Activated CD4-positive, CD25-positive, alpha-beta regulatory T cell treated with anti-CD3 and anti-CD28 coated beads, Interleukin-2, amount 50 U/mL, for 72 hours (primary cell): ENCODE results near the gene LENEP.

Experiments
- DNase-seq: peaks from one replicate; pipeline ENCODE4 v3.0.0; 2021

The LENEP gene

GRCh38 chr1:154960446-154961136 lies 32.8 kb upstream of the LENEP start:
- no peak for DNase-seq

DNA sequence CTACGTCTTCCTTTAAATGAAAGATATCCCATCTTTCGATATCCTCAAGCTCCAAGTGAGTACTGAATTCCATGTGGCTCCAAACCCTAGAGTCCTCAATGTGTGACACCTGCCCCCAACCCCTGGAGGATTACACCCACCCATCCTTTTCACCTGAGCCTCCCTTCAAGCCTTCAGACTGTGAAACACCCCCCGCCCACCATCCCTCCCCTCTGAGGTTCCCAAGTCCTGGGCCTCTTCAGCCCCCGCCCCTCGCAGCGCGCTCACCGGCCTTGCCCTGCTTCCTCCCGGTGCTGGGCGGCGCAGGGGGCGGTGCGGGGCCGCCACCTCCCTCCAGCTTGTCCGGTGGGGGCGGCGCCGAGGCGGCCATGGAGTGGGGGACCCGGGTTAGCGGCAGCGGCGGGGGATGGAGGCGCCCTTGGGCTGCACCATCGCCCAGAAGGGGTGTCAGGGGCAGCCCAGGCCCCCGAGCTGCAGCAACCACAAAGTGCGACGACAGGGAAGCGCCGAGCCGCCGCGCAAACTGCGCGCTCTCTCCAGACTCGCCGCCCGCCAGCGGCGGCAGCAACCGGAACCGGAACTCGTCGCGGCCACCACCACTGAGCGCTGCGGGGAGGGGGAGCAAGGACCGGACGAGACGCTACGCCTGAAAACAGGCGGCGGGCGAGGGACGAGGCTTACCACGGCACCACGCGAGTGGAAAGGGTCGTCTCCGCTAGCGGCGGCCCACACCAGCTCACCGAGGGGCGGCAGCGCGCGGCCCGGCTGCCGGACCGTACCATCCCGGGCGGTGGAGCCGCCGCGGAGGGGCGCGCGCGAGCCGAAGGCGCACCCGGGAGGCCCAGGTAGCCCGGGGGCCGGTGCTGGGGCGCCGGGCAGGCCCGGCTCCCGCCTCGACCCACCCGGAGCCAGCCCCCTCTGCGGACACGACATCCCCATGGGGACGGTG lies 31.9 kb upstream of the LENEP start, which contains the start of gene PYGO2:
PYGO2 (minus strand) TSS at position 576 of the 949 bp plus-strand sequence; CDS start at position 370, 206 bp downstream.
- DNase-seq: peak; percentile 85

DNA sequence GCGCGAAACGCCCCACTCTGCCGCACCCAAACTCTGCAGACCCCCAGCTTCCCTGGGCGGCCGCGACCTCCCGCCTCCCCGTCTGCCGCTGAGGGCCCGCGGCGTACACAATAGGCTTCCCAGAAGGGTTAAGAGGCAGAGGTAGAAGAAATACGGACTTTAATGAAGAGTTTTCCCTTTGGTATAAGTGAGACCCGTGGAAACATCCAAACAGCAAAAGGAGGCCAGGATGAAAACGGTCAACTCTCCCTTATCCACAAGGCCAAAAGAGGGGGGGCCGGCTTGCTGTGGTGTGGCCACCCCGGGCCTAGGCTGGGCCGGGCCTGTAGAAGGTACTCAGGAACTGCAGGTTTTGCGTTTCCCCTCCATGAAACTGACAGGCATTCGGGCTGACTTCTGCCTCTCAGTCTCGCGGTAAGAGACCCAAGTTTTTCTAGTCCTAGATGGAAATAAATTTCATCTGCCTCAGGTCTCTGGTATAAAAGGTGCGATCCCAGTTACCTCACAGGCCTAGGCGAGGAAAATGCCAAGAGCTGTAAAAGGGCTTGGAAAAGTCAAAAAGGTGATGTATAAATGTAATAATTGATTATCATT lies 31.1 kb upstream of the LENEP start:
- DNase-seq: no peak

GRCh38 chr1:154962795-154963330 lies 30.5 kb upstream of the LENEP start:
- no peak for DNase-seq

DNA sequence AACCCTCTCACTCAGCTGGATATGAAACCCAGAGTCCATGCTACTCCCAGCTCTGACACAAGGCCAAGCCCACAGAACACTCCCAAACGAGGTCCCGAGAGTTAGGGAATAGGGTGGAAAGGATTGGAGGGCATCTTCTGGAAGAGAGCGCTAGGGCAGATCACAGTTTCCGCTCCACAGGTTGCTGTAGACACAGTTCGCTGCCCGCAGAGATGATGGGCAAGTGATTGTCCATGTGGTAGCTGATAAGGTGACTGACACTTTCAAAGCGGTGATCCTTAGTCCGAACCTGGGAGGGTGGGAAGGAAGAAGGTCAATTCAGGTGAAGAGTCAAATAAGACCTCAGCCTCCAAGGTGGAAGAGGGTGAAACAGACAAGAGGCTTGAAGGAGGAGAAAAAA lies 29.7 kb upstream of the LENEP start:
- DNase-seq: no peak

GRCh38 chr1:154964359-154964758 lies 29.0 kb upstream of the LENEP start:
- DNase-seq: no peak

DNA sequence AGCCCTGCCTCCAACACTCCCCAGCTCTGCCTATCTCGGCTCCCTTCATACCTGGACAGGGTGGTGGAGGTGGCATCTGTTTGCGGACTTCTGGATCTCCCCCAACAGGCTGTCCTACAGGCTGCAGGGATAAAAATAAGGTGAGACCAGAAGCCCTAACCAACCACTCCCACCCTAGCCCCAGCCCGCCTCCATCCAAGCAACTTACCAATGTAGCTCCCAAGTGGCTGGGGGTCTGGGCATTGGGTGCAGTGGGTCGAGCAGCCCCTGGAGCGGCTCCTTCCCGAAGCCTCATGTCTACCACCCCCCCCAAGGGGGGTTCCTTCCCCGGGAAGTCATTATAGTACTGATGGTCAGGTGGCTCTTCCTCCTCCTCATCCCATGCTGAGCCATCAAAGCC lies 27.3 kb upstream of the LENEP start:
- DNase-seq: no peak

- no peak for DNase-seq
Measured at GRCh38 chr1:154967331-154967950, 25.9 kb upstream of the LENEP start.

- no peak for DNase-seq
Measured at GRCh38 chr1:154968731-154969130, 24.7 kb upstream of the LENEP start.

DNA sequence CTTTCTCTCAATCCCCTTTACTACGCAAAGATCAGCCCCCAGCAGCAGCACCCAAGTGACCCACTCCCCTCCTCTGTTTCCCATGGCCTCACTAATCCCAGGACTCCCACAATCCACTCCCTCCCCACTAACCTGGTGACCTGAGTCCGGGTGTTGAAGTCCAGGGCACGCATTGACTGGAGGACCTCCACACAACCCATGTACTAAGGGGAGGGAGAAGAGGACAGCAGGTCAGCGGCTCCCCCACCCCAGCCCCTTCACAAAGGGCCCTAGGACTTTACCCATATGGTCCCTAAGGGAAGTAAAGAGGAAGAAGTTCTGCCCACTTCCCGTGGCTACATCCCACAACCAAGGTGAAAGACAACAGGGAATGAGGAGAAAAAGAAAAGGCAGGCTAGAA lies 24.1 kb upstream of the LENEP start:
- no peak for DNase-seq

GRCh38 chr1:154969860-154970452 lies 23.4 kb upstream of the LENEP start:
- DNase-seq: no peak

DNA sequence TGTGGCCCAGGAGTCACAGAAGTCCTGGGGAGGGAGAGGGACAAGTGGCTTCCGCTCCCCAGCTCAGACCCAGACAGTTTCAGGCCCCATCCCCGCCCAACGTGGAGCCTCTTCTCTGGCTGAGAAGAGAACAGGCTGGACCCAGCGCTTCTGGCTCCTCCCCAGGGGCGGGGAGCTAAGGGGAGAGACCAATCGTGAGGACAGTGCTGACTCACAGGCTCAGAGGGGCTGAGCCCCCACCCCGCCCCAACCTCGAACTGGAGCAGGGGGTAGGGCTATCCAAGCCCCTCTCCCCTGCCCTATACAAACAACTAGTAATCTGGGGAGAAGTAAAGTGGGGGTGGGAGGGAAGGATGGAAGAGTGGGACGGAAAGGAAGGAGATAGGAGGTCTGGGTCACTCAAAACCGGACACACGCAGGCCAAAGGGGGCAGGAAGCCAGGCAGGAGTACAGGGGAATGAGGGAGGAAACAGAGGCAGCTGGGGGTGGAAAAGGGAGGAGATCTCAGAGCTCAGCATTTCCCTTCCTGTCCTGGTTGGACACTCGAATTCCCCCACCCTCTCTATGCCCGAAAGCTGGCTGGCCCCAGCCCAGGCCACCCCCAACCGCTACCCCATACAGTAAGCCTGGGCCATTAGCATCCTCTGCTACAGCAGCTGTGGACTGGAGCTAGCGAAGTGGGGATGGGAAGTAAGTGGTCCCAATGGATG lies 22.6 kb upstream of the LENEP start, which contains the start of gene SHC1:
SHC1 (minus strand) TSS at position 117 of the 710 bp plus-strand sequence. CDS start 221 bp downstream, outside the sequence.
- DNase-seq: no peak

- DNase-seq: no peak
Measured at GRCh38 chr1:154971341-154971998, 21.9 kb upstream of the LENEP start.

- DNase-seq: no peak
Measured at GRCh38 chr1:154972213-154972516, 21.2 kb upstream of the LENEP start.

- DNase-seq: no peak
Measured at GRCh38 chr1:154972517-154973343, 20.7 kb upstream of the LENEP start.

DNA sequence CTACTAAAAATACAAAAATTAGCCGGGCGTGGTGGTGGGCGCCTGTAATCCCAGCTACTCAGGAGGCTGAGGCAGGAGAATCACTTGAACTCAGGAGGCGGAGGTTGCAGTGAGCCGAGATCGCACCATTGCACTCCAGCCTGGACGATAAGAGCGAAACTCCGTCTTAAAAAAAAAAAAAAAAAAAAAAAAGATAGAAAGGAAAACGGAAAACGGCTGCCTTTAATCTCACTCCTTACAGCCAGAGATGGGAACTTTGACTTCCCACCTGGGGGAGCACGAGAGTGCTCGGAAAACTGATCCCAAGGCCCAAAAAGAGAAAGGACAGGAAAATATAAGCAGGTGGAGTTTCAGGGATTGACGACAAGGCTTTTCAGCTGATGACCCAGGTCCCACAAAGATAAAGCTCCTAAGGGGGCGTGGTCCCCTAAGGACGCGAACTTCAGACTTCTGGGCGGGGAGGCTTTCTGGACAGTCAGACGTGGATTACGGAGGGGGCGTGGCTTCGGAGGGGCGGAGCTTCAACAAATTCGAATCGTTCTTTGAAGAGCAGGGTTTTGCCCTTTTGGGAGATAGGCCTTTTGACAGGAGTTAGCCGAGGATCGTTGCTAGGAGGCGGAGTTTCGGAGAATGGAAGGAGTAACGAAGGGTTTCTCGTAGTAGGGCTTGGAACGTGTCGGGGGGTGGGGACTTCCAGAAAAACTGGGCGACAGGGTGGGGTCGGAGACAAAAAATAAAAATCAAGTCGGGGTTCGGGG lies 19.9 kb upstream of the LENEP start:
- DNase-seq: peak; percentile 94

- peak; percentile 91 for DNase-seq
Measured at GRCh38 chr1:154974102-154974807, 19.1 kb upstream of the LENEP start, which contains the start of gene CKS1B. Gene CKS1B (plus strand): TSS chr1:154974681. CDS start chr1:154974746, 65 bp downstream.

DNA sequence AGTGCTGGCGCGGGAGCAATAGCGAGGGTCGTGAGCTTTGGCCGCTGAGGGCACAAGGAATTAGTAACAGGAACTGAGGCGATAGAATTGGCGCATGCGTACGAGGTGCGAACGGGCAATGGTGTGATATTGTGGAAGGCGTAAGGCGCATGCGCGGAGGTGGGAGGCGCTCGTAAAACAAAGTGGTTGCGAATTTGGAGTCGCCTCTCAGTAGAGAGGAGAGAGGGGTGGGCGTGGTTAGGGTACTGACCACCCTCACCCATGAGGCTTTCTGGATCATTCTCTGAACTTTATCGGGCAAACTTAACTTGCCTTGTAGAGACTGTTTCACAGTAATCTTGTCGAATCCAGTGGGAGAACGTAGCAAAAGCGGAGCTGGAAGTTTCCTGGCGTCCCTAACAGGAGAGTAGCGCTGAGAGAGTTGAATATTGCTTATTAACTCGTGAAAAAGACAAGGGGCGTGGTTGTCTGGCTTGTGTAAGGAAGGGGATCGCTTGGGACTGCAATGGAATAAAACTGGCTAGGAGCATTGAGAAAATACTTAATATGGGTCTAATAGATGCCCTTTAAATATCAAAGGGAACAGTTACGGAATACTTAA lies 18.5 kb upstream of the LENEP start:
- peak; percentile 92 for DNase-seq
